Trophoblast cell (in vitro differentiated cells and primary cell): ENCODE measurements around the gene DLGAP4.
A peak's percentile ranks its signal among the peaks of the same experiment; 100 is the strongest.

Experiments
- DNase-seq, 2 donors: peaks; one replicate each; pipeline ENCODE4 v3.0.0-alpha.2; 2016
- H2AFZ ChIP-seq: 2 replicates; pipeline ENCODE4 v1.6.1; 2013; ENCODE audit warnings: low read length, moderate library complexity, mild to moderate bottlenecking; ENCODE audit not compliant: insufficient read depth, poor library complexity
- H2AK5ac ChIP-seq: 2 replicates; pipeline ENCODE4 v1.6.1; 2013; ENCODE audit warnings: mild to moderate bottlenecking, low read length
- H2BK120ac ChIP-seq: 2 replicates; pipeline ENCODE4 v1.6.1; 2013; ENCODE audit warnings: low read length, mild to moderate bottlenecking, moderate library complexity; ENCODE audit not compliant: insufficient read depth, poor library complexity
- H2BK12ac ChIP-seq: 2 replicates; pipeline ENCODE4 v1.6.1; 2013; ENCODE audit warnings: mild to moderate bottlenecking, low read length, moderate library complexity
- H2BK5ac ChIP-seq: 2 replicates; pipeline ENCODE4 v1.6.1; 2013; ENCODE audit warnings: low read length, low read depth, moderate library complexity, mild to moderate bottlenecking; ENCODE audit not compliant: poor library complexity
- H3K14ac ChIP-seq: 2 replicates; pipeline ENCODE4 v1.6.1; 2013; ENCODE audit warnings: mild to moderate bottlenecking, low read length
- H3K18ac ChIP-seq: 2 replicates; pipeline ENCODE4 v1.6.1; 2013; ENCODE audit warnings: mild to moderate bottlenecking, low read length
- H3K23ac ChIP-seq: 2 replicates; pipeline ENCODE4 v1.6.1; 2013; ENCODE audit warnings: low read length
- H3K27ac ChIP-seq: 2 replicates; pipeline ENCODE4 v1.5.1; 2013; ENCODE audit warnings: low read depth, mild to moderate bottlenecking, inconsistent platforms, low read length, moderate library complexity
- H3K27me3 ChIP-seq: 2 replicates; pipeline ENCODE4 v1.6.1; 2013; ENCODE audit warnings: inconsistent platforms, mild to moderate bottlenecking, low read length, moderate library complexity; ENCODE audit not compliant: insufficient read depth
- H3K36me3 ChIP-seq, 2 experiments: 1 replicate in 1 of 2; 2 replicates in 1 of 2; pipeline ENCODE4 v1.6.1; 2013; ENCODE audit warnings: low read length in 2 of 2, mild to moderate bottlenecking in 2 of 2, moderate library complexity in 1 of 2; ENCODE audit not compliant: insufficient read depth in 2 of 2, control insufficient read depth in 1 of 2
- H3K4ac ChIP-seq: 2 replicates; pipeline ENCODE4 v1.6.1; 2013; ENCODE audit warnings: low read depth, mild to moderate bottlenecking, low read length, moderate library complexity
- H3K4me1 ChIP-seq, 2 experiments: 1 replicate in 1 of 2; 2 replicates in 1 of 2; pipeline ENCODE4 v1.6.1; 2013; ENCODE audit warnings: low read length in 2 of 2, mild to moderate bottlenecking in 2 of 2, moderate library complexity in 1 of 2; ENCODE audit not compliant: insufficient read depth in 2 of 2, control insufficient read depth in 1 of 2
- H3K4me2 ChIP-seq: 2 replicates; pipeline ENCODE4 v1.6.1; 2013; ENCODE audit warnings: inconsistent platforms, mild to moderate bottlenecking, low read length, moderate library complexity
- H3K4me3 ChIP-seq: 2 replicates; pipeline ENCODE4 v1.5.1; 2013; ENCODE audit warnings: mild to moderate bottlenecking, low read depth, low read length, inconsistent platforms
- H3K79me1 ChIP-seq: one replicate; pipeline ENCODE4 v1.6.1; 2013; ENCODE audit warnings: low read length
- H3K79me2 ChIP-seq: 2 replicates; pipeline ENCODE4 v1.6.1; 2013; ENCODE audit warnings: low read length, mild to moderate bottlenecking; ENCODE audit not compliant: control insufficient read depth, insufficient read depth, poor library complexity
- H3K9ac ChIP-seq: 2 replicates; pipeline ENCODE4 v1.6.1; 2013; ENCODE audit warnings: mild to moderate bottlenecking, low read length
- H3K9me3 ChIP-seq: 2 replicates; pipeline ENCODE4 v1.6.1; 2013; ENCODE audit warnings: low read depth, mild to moderate bottlenecking, control low read depth, inconsistent platforms, low read length; ENCODE audit not compliant: insufficient read depth
- H4K12ac ChIP-seq: 2 replicates; pipeline ENCODE4 v1.6.1; 2013; ENCODE audit warnings: low read depth, mild to moderate bottlenecking, low read length, moderate library complexity
- H4K8ac ChIP-seq: 2 replicates; pipeline ENCODE4 v1.6.1; 2013; ENCODE audit warnings: low read depth, mild to moderate bottlenecking, low read length, moderate library complexity
- H4K91ac ChIP-seq: one replicate; pipeline ENCODE4 v1.6.1; 2013; ENCODE audit warnings: low read depth, mild to moderate bottlenecking, low read length, moderate library complexity
- WGBS: extraction: QIAGEN DNeasy Blood & Tissue Kit; methylation state at CpG from one replicate; pipeline ENCODE4 v1.1.7; 2013; ENCODE audit warnings: missing lambda C conversion rate; ENCODE audit not compliant: insufficient read length, insufficient coverage; ENCODE audit errors: extremely low coverage; 5-methylcytosine and 5-hydroxymethylcytosine counted together

DLGAP4 gene

DNA sequence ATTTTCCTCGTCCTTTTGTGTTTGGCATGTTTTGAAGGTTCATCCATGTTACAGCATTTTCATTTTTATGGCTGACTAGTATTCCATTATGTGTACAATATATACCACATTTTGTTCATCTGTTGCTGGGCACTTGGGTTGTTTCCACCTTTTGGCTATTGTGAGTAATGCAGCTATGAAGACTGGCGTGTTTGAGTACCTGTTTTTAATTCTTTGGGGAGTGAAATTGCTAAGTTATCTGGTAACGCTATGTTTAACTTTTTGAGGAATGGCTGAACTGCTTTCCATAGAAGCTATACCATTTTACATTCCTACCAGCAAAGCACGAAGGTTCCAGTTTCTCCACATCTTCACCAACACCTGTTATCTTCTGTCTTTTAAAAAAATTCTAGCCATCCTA, 198.2 kb downstream of the DLGAP4 start:
- Histone ChIP-seq H3K27me3 (no peaks in the 10 kb centered on the region), H3K79me2 (no peaks in the 10 kb centered on the region), H3K9ac (no peak overlapping the region), H2AFZ (no peak overlapping the region), H2AK5ac (no peak overlapping the region), H2BK12ac (no peak overlapping the region), H3K36me3 (peaks cover 44 to 65% of the 10 kb centered on the region in 2 experiments), H3K4me2 (no peak overlapping the region), H4K12ac (no peak overlapping the region), H3K14ac (no peak overlapping the region), H3K4ac (no peak overlapping the region), H3K9me3 (no peaks in the 10 kb centered on the region), H4K8ac (no peak overlapping the region), H3K79me1 (no peaks in the 10 kb centered on the region), H3K23ac (no peak overlapping the region), H2BK120ac (no peak overlapping the region), H3K4me1 (peaks cover 4 to 5% of the 10 kb centered on the region in 2 experiments), H3K27ac (no peak overlapping the region), H4K91ac (no peak overlapping the region), H3K4me3 (no peak overlapping the region), H2BK5ac (no peak overlapping the region), H3K18ac (no peak overlapping the region)
- peak; percentile 71 to 93 for DNase-seq
- no CpG with 5 or more reads among the region's 4 CpGs for WGBS

DNA sequence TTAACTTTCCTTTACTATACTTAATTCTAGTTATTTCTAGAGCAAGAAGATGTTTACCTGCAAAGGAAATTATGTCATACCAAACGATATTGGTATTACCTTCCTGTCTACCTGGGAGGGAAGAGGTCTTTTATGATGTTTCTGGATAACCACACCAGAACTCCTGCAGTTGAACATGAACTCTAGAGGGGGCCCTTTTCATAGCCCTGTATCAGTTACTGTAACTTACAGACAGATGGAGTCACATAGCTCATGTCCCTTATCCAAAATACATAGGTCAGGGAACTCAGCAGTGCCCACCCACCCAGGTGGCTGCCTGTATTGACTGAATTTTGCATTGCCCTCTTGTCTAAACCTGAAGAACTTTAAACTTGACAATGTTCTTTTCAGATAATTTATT, 200.1 kb downstream of the DLGAP4 start:
- Histone ChIP-seq H3K9me3 (no peaks in the 10 kb centered on the region), H3K4me3 (no peak overlapping the region), H3K18ac (no peak overlapping the region), H2BK12ac (no peak overlapping the region), H4K8ac (no peak overlapping the region), H2BK5ac (no peak overlapping the region), H3K4me1 (no peaks in the 10 kb centered on the region), H3K36me3 (peaks cover 40 to 59% of the 10 kb centered on the region in 2 experiments), H4K91ac (no peak overlapping the region), H2BK120ac (no peak overlapping the region), H2AK5ac (no peak overlapping the region), H3K79me2 (no peaks in the 10 kb centered on the region), H3K4me2 (no peak overlapping the region), H3K4ac (no peak overlapping the region), H2AFZ (no peak overlapping the region), H3K23ac (no peak overlapping the region), H3K79me1 (no peaks in the 10 kb centered on the region), H4K12ac (no peak overlapping the region), H3K14ac (no peak overlapping the region), H3K27me3 (no peaks in the 10 kb centered on the region), H3K27ac (no peak overlapping the region), H3K9ac (no peak overlapping the region)
- no peak for DNase-seq
- no CpG with 5 or more reads among the region's 1 CpG for WGBS

DNA sequence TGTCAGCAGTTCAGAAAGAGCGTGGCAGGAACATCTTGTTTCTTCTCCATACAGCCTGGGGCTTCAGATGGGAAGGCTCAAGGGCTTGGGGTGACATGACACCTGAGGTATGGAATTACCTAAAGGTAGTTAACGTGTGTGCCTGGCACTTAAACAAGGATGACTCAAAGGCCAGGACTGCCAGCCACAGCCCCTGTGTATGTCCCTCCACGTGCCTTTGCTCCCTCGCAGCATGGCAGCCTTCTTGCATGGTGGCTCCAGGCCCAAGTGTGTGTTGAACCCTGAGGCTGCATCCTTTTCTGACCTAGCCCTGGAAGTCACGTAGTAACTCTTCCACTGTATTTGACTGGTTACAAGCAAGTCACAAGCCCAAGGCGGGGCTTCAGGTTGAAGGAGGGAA, 201.6 kb downstream of the DLGAP4 start:
- H2AK5ac ChIP-seq = no peak overlapping the region
- H2BK120ac ChIP-seq = no peak overlapping the region
- no peak overlapping the region for H3K27ac ChIP-seq
- H3K27me3 ChIP-seq = no peaks in the 10 kb centered on the region
- H3K9me3 ChIP-seq = no peaks in the 10 kb centered on the region
- no peak overlapping the region for H4K12ac ChIP-seq
- H2BK12ac ChIP-seq = no peak overlapping the region
- H4K8ac ChIP-seq = no peak overlapping the region
- no peaks in the 10 kb centered on the region for H3K79me1 ChIP-seq
- H3K18ac ChIP-seq = no peak overlapping the region
- no peak overlapping the region for H3K23ac ChIP-seq
- no peaks in the 10 kb centered on the region for H3K4me1 ChIP-seq
- no peak overlapping the region for H4K91ac ChIP-seq
- no peaks in the 10 kb centered on the region for H3K79me2 ChIP-seq
- H3K9ac ChIP-seq = no peak overlapping the region
- no peak overlapping the region for H2AFZ ChIP-seq
- H3K4me3 ChIP-seq = no peak overlapping the region
- no peak overlapping the region for H3K4ac ChIP-seq
- no peak overlapping the region for H3K4me2 ChIP-seq
- no peak overlapping the region for H3K14ac ChIP-seq
- WGBS = no CpG with 5 or more reads among the region's 6 CpGs
- H2BK5ac ChIP-seq = no peak overlapping the region
- peak; percentile 96 for DNase-seq
- peaks cover 40 to 61% of the 10 kb centered on the region in 2 experiments for H3K36me3 ChIP-seq

DNA sequence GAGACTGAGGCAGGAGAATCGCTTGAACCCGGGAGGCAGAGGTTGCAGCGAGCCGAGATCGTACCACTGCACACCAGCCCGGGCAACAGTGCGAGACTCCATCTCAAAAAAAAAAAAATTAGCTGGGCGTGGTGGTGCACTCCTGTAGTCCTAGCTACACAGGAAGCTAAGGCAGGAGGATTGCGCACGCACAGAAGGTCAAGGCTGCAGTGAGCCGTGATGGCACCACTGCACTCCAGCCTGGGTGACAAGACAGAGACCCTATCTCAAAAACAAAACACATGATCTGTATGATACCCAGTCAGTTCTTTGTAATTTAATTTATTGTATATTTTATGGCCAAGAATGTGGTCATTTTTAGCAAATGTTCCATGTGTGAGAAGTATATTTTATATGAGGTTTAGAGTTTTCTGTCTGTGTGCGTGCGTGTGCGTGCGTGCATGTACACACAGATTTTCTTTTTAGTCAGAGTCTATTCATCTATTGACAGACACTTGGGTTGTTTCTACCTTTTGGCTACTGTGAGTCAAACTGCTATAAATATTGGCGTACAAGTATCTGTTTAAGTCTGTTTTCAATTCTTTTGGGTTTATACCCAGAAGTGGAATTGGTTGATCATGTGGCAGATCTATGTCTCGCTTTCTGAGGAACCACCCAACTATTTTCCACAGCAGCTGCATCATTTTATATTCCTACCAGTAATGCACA, 213.0 kb downstream of the DLGAP4 start:
- Histone ChIP-seq H3K9ac (no peak overlapping the region), H2BK120ac (no peak overlapping the region), H3K23ac (no peak overlapping the region), H2BK5ac (no peak overlapping the region), H3K36me3 (peaks cover 44 to 46% of the 10 kb centered on the region in 2 experiments), H3K4me1 (peaks cover 2 to 3% of the 10 kb centered on the region in 2 experiments), H3K4me3 (no peak overlapping the region), H4K8ac (no peak overlapping the region), H3K27ac (no peak overlapping the region), H2BK12ac (no peak overlapping the region), H2AK5ac (no peak overlapping the region), H3K4me2 (no peak overlapping the region), H3K79me2 (no peaks in the 10 kb centered on the region), H4K12ac (no peak overlapping the region), H4K91ac (no peak overlapping the region), H3K14ac (no peak overlapping the region), H3K27me3 (no peaks in the 10 kb centered on the region), H2AFZ (no peak overlapping the region), H3K18ac (no peak overlapping the region), H3K79me1 (no peaks in the 10 kb centered on the region), H3K4ac (no peak overlapping the region), H3K9me3 (no peaks in the 10 kb centered on the region)
- DNase-seq = no peak
- WGBS = no CpG with 5 or more reads among the region's 17 CpGs
